HCT116 (cell line): ENCODE measurements around the gene RTF1. TPM values are rescaled to one million over a fixed set of nuclear protein-coding genes. Genes with fewer than 3 reads are reported as not detected.

Source experiments
- ATAC-seq: fragments of 200-7000 bp; cut with Tn5 transposase; 2 replicates; pipeline ENCODE4 v1.9.1; 2020; ENCODE audit warnings: mild to moderate bottlenecking, moderate library complexity
- BruUV-seq: library from RNA; stranded (reverse); fragments of 400-500 nt; replicated peaks from 2 replicates; lab custom pipeline; 2021; lab: Mats Ljungman, UMichigan
- CTCF ChIA-PET: fragments of 300-600 bp; sonication (Branson Sonifier 250); formaldehyde crosslinking; loops from one replicate; lab custom pipeline; 2021; ENCODE audit warnings: antibody characterized with exemption; lab: Charles Lee
- POLR2A ChIA-PET: fragments of 300-600, 350-600 bp; sonication (Branson Sonifier 250); formaldehyde crosslinking; loops from one replicate; lab custom pipeline; 2021; ENCODE audit warnings: antibody characterized with exemption; lab: Charles Lee
- RAD21 ChIA-PET, 2 experiments: fragments of 300-600 bp; sonication (Branson Sonifier 250); formaldehyde crosslinking; loops; one replicate each; lab custom pipeline; 2023; ENCODE audit warnings: low total read pairs in 2 of 2; ENCODE audit not compliant: uncharacterized antibody in 2 of 2, unreplicated experiment in 2 of 2, low non-redundant PET in 1 of 2; lab: Charles Lee
- DNase-seq: peaks from one replicate; pipeline ENCODE4 v3.0.0-alpha.2; 2010; ENCODE audit warnings: low read depth, low spot score
- H2AFZ ChIP-seq: fragments of 200-600 bp; shearing (Covaris generic), sonication (generic); 2 replicates; pipeline ENCODE4 v1.6.1; 2017; ENCODE audit warnings: low read depth, mixed run types, mixed read lengths, antibody characterized with exemption, low read length; ENCODE audit not compliant: poor library complexity, severe bottlenecking
- H3K27ac ChIP-seq: 2 replicates; pipeline ENCODE4 v1.5.1; 2012; ENCODE audit warnings: low read depth, low read length
- H3K27me3 ChIP-seq: fragments of 200-600 bp; sonication (generic); 2 replicates; pipeline ENCODE4 v1.6.1; 2016; ENCODE audit warnings: mixed run types, low read length, mixed read lengths; ENCODE audit not compliant: insufficient read depth
- H3K36me3 ChIP-seq, 2 experiments: fragments of 200-500 bp in 1 of 2; fragments of 200-600 bp in 1 of 2; sonication (Bioruptor generic) in 1 of 2; sonication (generic) in 1 of 2; 2 replicates each; pipeline versions ENCODE4 v1.5.1 to v1.6.1; 2014 to 2016; ENCODE audit warnings: low read length in 2 of 2, inconsistent platforms in 1 of 2, mixed read lengths in 1 of 2, mixed run types in 1 of 2; ENCODE audit not compliant: insufficient read depth in 2 of 2, control insufficient read depth in 1 of 2
- H3K4me1 ChIP-seq, 2 experiments: fragments of 200-600 bp in 1 of 2; sonication (generic) in 1 of 2; 2 replicates each; pipeline versions ENCODE4 v1.5.1 to v1.6.1; 2012 to 2017; ENCODE audit warnings: low read length in 2 of 2, inconsistent platforms in 1 of 2, mild to moderate bottlenecking in 1 of 2, mixed read lengths in 1 of 2, mixed run types in 1 of 2, moderate library complexity in 1 of 2; ENCODE audit not compliant: insufficient read depth in 2 of 2, control insufficient read depth in 1 of 2
- H3K4me2 ChIP-seq: fragments of 200-600 bp; sonication (generic); 2 replicates; pipeline ENCODE4 v1.6.1; 2017; ENCODE audit warnings: mixed run types, low read length, mixed read lengths
- H3K4me3 ChIP-seq, 2 experiments: fragments of 200-600 bp in 1 of 2; sonication (generic) in 1 of 2; replicated peaks in 1 of 2; 2 replicates each; pipeline ENCODE4 v1.5.1; 2011 to 2016; ENCODE audit warnings: low read length in 2 of 2, control low read depth in 1 of 2, low read depth in 1 of 2, mild to moderate bottlenecking in 1 of 2, mixed read lengths in 1 of 2, mixed run types in 1 of 2
- H3K79me2 ChIP-seq: fragments of 200-600 bp; sonication (generic); 2 replicates; pipeline ENCODE4 v1.6.1; 2017; ENCODE audit warnings: mild to moderate bottlenecking, mixed run types, low read length, moderate library complexity, mixed read lengths; ENCODE audit not compliant: insufficient read depth
- H3K9ac ChIP-seq: fragments of 200-600 bp; sonication (generic); 2 replicates; pipeline ENCODE4 v1.6.1; 2016; ENCODE audit warnings: low read length, mixed read lengths
- H3K9me2 ChIP-seq: fragments of 200-600 bp; sonication (generic), shearing (Covaris generic); 2 replicates; pipeline ENCODE4 v1.6.1; 2017; ENCODE audit warnings: mixed run types, mild to moderate bottlenecking, moderate library complexity; ENCODE audit not compliant: insufficient read depth
- H3K9me3 ChIP-seq, 2 experiments: fragments of 200-500 bp in 1 of 2; fragments of 200-600 bp in 1 of 2; sonication (Bioruptor generic) in 1 of 2; sonication (generic) in 1 of 2; 2 replicates each; pipeline ENCODE4 v1.6.1; 2014 to 2017; ENCODE audit warnings: low read length in 2 of 2, mixed read lengths in 2 of 2, inconsistent platforms in 1 of 2, low read depth in 1 of 2, mild to moderate bottlenecking in 1 of 2, mixed run types in 1 of 2, moderate library complexity in 1 of 2; ENCODE audit not compliant: control insufficient read depth in 1 of 2, insufficient read depth in 1 of 2
- H4K20me1 ChIP-seq: fragments of 200-600 bp; sonication (generic), shearing (Covaris generic); 2 replicates; pipeline ENCODE4 v1.6.1; 2017; ENCODE audit warnings: mixed run types, mild to moderate bottlenecking, moderate library complexity; ENCODE audit not compliant: insufficient read depth
- CBX3 ChIP-seq: IDR thresholded peaks from 2 replicates; pipeline ENCODE4 v1.6.1; 2012; ENCODE audit warnings: low read depth
- CEBPB ChIP-seq: IDR thresholded peaks from 2 replicates; pipeline ENCODE4 v1.6.1; 2012; ENCODE audit warnings: low read depth
- ELF1 ChIP-seq: IDR thresholded peaks from 2 replicates; pipeline ENCODE4 v1.6.1; 2012; ENCODE audit warnings: low read depth, borderline replicate concordance
- FOSL1 ChIP-seq: IDR thresholded peaks from 2 replicates; pipeline ENCODE4 v1.6.1; 2012; ENCODE audit warnings: low read depth
- JUND ChIP-seq: IDR thresholded peaks from 2 replicates; pipeline ENCODE4 v1.6.1; 2012
- POLR2A ChIP-seq: IDR thresholded peaks from 2 replicates; pipeline ENCODE4 v1.7.0; 2011; ENCODE audit warnings: borderline replicate concordance; ENCODE audit not compliant: insufficient read depth, insufficient read length; ENCODE audit errors: extremely low read depth
- SIN3A ChIP-seq: IDR thresholded peaks from 2 replicates; pipeline ENCODE4 v1.6.1; 2012; ENCODE audit warnings: low read depth
- SP1 ChIP-seq: IDR thresholded peaks from 2 replicates; pipeline ENCODE4 v1.6.1; 2012; ENCODE audit warnings: low read depth
- SRF ChIP-seq: IDR thresholded peaks from 2 replicates; pipeline ENCODE4 v1.6.1; 2012; ENCODE audit warnings: low read depth
- TCF7L2 ChIP-seq: IDR thresholded peaks from 2 replicates; pipeline ENCODE4 v1.7.0; 2011; ENCODE audit warnings: borderline replicate concordance, inconsistent platforms; ENCODE audit not compliant: insufficient read depth, insufficient read length; ENCODE audit errors: extremely low read depth
- YY1 ChIP-seq: IDR thresholded peaks from 2 replicates; pipeline ENCODE4 v1.6.1; 2011; ENCODE audit warnings: low read length, low read depth, moderate library complexity, mild to moderate bottlenecking; ENCODE audit not compliant: insufficient replicate concordance; ENCODE audit errors: extremely low read depth
- intact Hi-C: fragments of 100-400 bp; cut with micrococcal nuclease; formaldehyde crosslinking; loops from 2 replicates; pipeline ENCODE4 v1.10.0; 2022
- total RNA-seq: library from RNA; stranded (reverse); gene quantifications from one replicate; pipeline ENCODE4 v1.2.1, GENCODE V29; 2021; ENCODE audit not compliant: unreplicated experiment
- TF ChIP-seq, protein P1 (sequence below): IDR thresholded peaks from 2 replicates; pipeline ENCODE4 v1.6.1; 2012
- TF ChIP-seq, protein P2 (sequence below), 3 experiments: fragments of 200-600 bp in 1 of 3; sonication (generic) in 1 of 3; IDR thresholded peaks in 2 of 3; conservative IDR thresholded peaks in 1 of 3; 2 replicates each; pipeline ENCODE4 v1.5.1; 2012 to 2017; ENCODE audit warnings: low read depth in 2 of 3, low read length in 2 of 3, antibody characterized with exemption in 1 of 3, borderline replicate concordance in 1 of 3, control low read depth in 1 of 3, mild to moderate bottlenecking in 1 of 3, mixed read lengths in 1 of 3, mixed run types in 1 of 3, moderate library complexity in 1 of 3; ENCODE audit not compliant: insufficient read depth in 1 of 3
- TF ChIP-seq, protein P3 (sequence below): IDR thresholded peaks from 2 replicates; pipeline ENCODE4 v1.6.1; 2012

RTF1 gene
- total RNA-seq, 1 experiment from 2014 or later: 27.5 TPM

DNA sequence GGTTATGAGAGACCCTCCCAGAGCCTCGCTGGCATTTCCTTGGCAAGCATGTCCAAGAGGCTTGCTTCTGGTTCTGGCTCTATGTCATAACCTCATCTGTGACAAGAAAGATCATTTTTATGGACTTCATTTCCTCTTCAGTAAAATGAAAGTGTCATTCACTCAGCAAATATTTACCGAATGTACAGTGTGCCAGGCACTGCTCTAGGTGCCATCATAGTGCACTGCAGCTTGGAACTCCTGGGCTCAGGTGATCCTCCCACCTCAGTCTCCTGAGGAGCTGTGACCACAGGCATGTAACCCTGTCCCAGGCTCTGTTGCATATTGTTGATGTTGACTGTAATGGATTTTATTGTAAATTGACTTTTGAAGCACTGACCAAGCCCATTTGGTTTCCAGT lies 58.0 kb downstream of the RTF1 start:
- H3K4me2 ChIP-seq: no peak overlapping the region
- H4K20me1 ChIP-seq: no peaks in the 10 kb centered on the region
- H3K9ac ChIP-seq: no peak overlapping the region
- H3K9me3 ChIP-seq: no peaks in the 10 kb centered on the region
- H3K79me2 ChIP-seq: no peaks in the 10 kb centered on the region
- BruUV-seq: no TSS peak
- H3K36me3 ChIP-seq: peaks cover 42 to 43% of the 10 kb centered on the region in 2 experiments
- POLR2A ChIA-PET: interaction anchor here (1.9 kb wide), 1 partner anchor 9 kb away, joined by 5 read pairs; no protein-coding TSS in a partner anchor
- DNase-seq: no peak
- no peak overlapping the region for H2AFZ ChIP-seq
- TF ChIP-seq SP1: no peak
- no peak for TF ChIP-seq CEBPB
- TF ChIP-seq, protein P1, sequence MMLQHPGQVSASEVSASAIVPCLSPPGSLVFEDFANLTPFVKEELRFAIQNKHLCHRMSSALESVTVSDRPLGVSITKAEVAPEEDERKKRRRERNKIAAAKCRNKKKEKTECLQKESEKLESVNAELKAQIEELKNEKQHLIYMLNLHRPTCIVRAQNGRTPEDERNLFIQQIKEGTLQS: no peak
- TF ChIP-seq SIN3A: no peak
- no peak for TF ChIP-seq SRF
- TF ChIP-seq YY1: no peak
- TF ChIP-seq ELF1: no peak
- no peak for TF ChIP-seq TCF7L2
- TF ChIP-seq, all 23 proteins: peak for 0
- RAD21 ChIA-PET: no interaction called here
- Histone ChIP-seq H3K27ac (no peak overlapping the region), H3K4me3 (no peak overlapping the region), H3K27me3 (no peaks in the 10 kb centered on the region), H3K9me2 (no peaks in the 10 kb centered on the region), H3K4me1 (no peaks in the 10 kb centered on the region)
- ATAC-seq: no peak
- intact Hi-C loops: no loop called here
- CTCF ChIA-PET: interaction anchor here (1.4 kb wide), 1 partner anchor 9 kb away, joined by 5 read pairs; no protein-coding TSS in a partner anchor

DNA sequence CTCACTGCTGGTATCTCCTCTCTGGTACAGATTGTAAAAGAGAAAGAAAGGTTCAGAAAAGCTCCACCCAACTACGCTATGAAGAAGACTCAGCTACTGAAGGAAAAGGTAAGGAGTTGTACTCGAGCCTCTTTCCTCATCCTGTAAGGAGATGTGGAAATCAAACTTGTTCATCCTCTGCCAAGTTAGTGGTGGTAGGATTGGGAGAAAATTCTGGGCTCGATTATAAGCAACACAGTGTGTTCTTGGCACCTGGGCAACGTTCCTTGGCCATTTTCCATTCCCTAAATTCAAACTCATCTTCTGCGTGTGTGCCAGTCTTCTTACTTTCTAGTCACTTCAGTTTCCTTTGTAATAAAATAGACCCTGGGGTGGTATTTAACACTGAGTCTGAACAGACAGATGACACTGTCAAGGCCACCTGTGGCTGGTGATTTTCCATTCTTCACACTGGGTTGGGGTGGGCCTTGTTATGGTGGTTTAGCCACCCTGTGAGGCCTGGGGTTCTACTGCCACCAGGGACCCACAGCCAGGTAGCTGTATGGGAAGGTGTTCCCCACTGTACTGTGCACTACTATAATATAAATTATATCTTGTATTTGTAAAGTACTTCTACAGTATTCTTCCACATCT lies 59.6 kb downstream of the RTF1 start:
- ChIA-PET POLR2A (no interaction called here), RAD21 (no interaction called here), CTCF (interaction anchor here (1.2 kb wide), 1 partner anchor 10 kb away, joined by 3 read pairs; no protein-coding TSS in a partner anchor)
- no peak for ATAC-seq
- H3K9me2 ChIP-seq: no peaks in the 10 kb centered on the region
- no peak overlapping the region for H2AFZ ChIP-seq
- H3K4me1 ChIP-seq: no peaks in the 10 kb centered on the region
- H3K36me3 ChIP-seq: peaks cover 41 to 48% of the 10 kb centered on the region in 2 experiments
- no peaks in the 10 kb centered on the region for H3K27me3 ChIP-seq
- no peaks in the 10 kb centered on the region for H3K79me2 ChIP-seq
- no peaks in the 10 kb centered on the region for H4K20me1 ChIP-seq
- H3K9ac ChIP-seq: no peak overlapping the region
- no TSS peak for BruUV-seq
- no peak overlapping the region for H3K4me3 ChIP-seq
- no peak overlapping the region for H3K4me2 ChIP-seq
- DNase-seq: no peak
- no peak for TF ChIP-seq FOSL1
- no peak for TF ChIP-seq SIN3A
- no peak for TF ChIP-seq JUND
- TF ChIP-seq, protein P2, sequence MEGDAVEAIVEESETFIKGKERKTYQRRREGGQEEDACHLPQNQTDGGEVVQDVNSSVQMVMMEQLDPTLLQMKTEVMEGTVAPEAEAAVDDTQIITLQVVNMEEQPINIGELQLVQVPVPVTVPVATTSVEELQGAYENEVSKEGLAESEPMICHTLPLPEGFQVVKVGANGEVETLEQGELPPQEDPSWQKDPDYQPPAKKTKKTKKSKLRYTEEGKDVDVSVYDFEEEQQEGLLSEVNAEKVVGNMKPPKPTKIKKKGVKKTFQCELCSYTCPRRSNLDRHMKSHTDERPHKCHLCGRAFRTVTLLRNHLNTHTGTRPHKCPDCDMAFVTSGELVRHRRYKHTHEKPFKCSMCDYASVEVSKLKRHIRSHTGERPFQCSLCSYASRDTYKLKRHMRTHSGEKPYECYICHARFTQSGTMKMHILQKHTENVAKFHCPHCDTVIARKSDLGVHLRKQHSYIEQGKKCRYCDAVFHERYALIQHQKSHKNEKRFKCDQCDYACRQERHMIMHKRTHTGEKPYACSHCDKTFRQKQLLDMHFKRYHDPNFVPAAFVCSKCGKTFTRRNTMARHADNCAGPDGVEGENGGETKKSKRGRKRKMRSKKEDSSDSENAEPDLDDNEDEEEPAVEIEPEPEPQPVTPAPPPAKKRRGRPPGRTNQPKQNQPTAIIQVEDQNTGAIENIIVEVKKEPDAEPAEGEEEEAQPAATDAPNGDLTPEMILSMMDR (IDR thresholded peaks at IDR 0.05 in 2 of 3, conservative IDR thresholded peaks at IDR 0.05 in 1 of 3; ENCODE audit: borderline replicate concordance in 1 of 3, insufficient read depth in 1 of 3, low read depth in 2 of 3, low read length in 2 of 3): no peak
- TF ChIP-seq, protein P3, sequence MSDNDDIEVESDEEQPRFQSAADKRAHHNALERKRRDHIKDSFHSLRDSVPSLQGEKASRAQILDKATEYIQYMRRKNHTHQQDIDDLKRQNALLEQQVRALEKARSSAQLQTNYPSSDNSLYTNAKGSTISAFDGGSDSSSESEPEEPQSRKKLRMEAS: no peak
- TF ChIP-seq, protein P1: no peak
- no peak for TF ChIP-seq CBX3
- TF ChIP-seq YY1: no peak
- TF ChIP-seq SP1: no peak
- TF ChIP-seq POLR2A: no peak
- intact Hi-C loops: no loop called here
- H3K9me3 ChIP-seq: no peaks in the 10 kb centered on the region
- no peak overlapping the region for H3K27ac ChIP-seq
